C4-2B (cell line): ENCODE data around the gene NFYA.

Experiments
- ZFX ChIP-seq: fragments of 450-650 bp; IDR thresholded peaks from 2 replicates; pipeline ENCODE4 v1.6.1; 2017
- TF ChIP-seq, protein P1 (sequence below): fragments of 450-650 bp; conservative IDR thresholded peaks from 2 replicates; pipeline ENCODE4 v1.5.1; 2017; ENCODE audit warnings: mild to moderate bottlenecking

DNA sequence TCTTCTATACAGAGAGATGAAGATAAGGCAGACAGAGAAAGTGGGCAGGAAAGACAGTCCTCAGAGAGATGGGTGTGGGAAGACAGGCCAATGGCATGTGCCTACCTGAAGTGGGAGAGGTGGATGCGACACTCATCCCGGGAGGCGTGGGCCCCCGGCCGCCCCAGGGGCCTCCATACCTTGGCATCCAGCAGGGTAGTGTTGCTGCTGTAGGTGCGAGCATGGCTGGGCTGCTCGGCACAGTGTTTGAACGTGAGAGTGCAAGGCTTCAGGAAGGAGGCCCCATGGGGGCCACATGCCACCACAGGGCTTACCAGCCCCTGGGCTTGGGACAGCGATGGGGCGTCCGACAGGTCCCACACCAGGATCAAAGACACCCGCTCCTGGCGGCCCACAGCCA lies 39.0 kb upstream of the NFYA start:
- TF ChIP-seq, protein P1, sequence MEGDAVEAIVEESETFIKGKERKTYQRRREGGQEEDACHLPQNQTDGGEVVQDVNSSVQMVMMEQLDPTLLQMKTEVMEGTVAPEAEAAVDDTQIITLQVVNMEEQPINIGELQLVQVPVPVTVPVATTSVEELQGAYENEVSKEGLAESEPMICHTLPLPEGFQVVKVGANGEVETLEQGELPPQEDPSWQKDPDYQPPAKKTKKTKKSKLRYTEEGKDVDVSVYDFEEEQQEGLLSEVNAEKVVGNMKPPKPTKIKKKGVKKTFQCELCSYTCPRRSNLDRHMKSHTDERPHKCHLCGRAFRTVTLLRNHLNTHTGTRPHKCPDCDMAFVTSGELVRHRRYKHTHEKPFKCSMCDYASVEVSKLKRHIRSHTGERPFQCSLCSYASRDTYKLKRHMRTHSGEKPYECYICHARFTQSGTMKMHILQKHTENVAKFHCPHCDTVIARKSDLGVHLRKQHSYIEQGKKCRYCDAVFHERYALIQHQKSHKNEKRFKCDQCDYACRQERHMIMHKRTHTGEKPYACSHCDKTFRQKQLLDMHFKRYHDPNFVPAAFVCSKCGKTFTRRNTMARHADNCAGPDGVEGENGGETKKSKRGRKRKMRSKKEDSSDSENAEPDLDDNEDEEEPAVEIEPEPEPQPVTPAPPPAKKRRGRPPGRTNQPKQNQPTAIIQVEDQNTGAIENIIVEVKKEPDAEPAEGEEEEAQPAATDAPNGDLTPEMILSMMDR = no peak
- no peak for TF ChIP-seq ZFX
